Subcutaneous abdominal adipose tissue (tissue), 5 donors: ENCODE measurements around the gene SPPL2A.
A peak's percentile ranks its signal among the peaks of the same experiment; 100 is the strongest.
"Not testable (repeated sequence)": the region's sequence is repeated elsewhere in the genome, so short reads cannot be mapped to it uniquely, and the experiment has no call there.

Source experiments
- H3K27ac ChIP-seq: one replicate; pipeline ENCODE4 v1.7.0; 2013; ENCODE audit warnings: low read depth, mild to moderate bottlenecking, inconsistent platforms, low read length, moderate library complexity
- H3K27me3 ChIP-seq, 5 donors: one replicate each; pipeline ENCODE4 v1.7.0; 2013; ENCODE audit warnings: low read length in 5 of 5, inconsistent platforms in 1 of 5; ENCODE audit not compliant: control insufficient read depth in 5 of 5, insufficient read depth in 4 of 5
- H3K36me3 ChIP-seq, 5 donors: one replicate each; pipeline ENCODE4 v1.7.0; 2013; ENCODE audit warnings: low read length in 5 of 5; ENCODE audit not compliant: control insufficient read depth in 5 of 5, insufficient read depth in 5 of 5
- H3K4me1 ChIP-seq, 5 donors: one replicate each; pipeline ENCODE4 v1.7.0; 2013; ENCODE audit warnings: low read length in 5 of 5, mild to moderate bottlenecking in 3 of 5, moderate library complexity in 1 of 5; ENCODE audit not compliant: control insufficient read depth in 5 of 5, insufficient read depth in 5 of 5
- H3K4me3 ChIP-seq, 5 donors: one replicate each; pipeline ENCODE4 v1.7.0; 2013; ENCODE audit warnings: low read length in 5 of 5, low read depth in 1 of 5
- H3K9ac ChIP-seq, 5 donors: one replicate each; pipeline ENCODE4 v1.7.0; 2013; ENCODE audit warnings: low read length in 5 of 5, mild to moderate bottlenecking in 4 of 5, moderate library complexity in 3 of 5
- H3K9me3 ChIP-seq, 5 donors: one replicate each; pipeline ENCODE4 v1.7.0; 2013; ENCODE audit warnings: low read length in 5 of 5; ENCODE audit not compliant: control insufficient read depth in 5 of 5
- donor health status: healthy.
- donor health status: healthy.
- donor health status: healthy.
- donor health status: healthy.
- donor health status: healthy.

Gene SPPL2A

DNA sequence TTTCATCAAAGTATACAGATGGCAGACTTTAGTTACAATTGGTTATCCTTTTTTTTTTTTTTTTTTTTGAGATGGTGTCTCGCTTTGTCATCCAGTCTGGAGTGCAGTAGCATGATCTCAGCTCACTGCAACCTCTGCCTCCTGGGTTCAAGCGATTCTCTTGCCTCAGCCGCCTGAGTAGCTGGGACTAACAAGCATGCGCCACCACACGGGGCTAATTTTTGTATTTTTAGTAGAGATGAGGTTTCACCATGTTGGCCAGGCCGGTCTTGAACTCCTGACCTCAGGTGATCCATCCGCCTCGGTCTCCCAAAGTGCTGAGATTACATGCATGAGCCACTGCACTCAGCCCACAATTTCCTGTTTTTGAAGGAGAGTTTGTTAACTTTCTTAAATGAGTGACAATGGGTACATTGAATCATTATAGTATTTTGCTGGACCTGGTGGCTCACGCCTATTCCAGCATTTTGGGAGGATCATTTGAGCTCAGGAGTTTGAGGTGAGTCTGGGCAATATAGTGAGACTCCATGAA lies 70.8 kb downstream of the SPPL2A start:
- H3K4me3 ChIP-seq, H3K27me3 ChIP-seq, H3K4me1 ChIP-seq, H3K9me3 ChIP-seq, H3K36me3 ChIP-seq, H3K9ac ChIP-seq, H3K27ac ChIP-seq: not testable (repeated sequence)

DNA sequence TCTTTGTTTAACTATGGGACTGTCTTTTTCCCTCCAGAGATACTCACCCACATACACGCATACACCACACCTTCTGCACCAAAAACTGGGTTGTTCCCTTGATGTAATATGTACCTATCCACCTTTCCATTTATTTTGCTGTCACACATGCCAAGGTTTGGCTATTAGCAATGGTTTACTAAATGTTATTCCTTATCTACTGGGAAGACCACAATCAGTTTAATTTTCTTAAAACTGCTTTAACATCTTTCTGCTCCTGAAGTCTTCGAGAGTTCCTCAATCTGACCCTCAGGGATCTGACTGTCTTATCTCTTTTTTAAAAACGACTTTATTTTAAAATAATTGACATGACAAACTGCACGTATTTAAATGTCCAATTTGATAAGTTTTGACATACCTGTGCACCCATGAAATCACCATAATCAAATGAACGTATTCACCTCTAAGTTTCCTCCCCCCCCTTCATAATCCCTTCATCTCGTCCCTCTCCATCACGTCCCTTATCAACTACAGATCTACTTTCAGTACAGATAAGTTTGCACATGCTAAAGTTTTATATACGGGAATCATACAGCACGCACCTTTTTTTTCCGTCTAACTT lies 78.1 kb downstream of the SPPL2A start:
- Histone ChIP-seq H3K9ac (peak overlapping the region; percentile 88 to 99 (median 94)), H3K4me3 (peak overlapping the region; percentile 91 to 98 (median 96)), H3K27me3 (no peaks in the 10 kb centered on the region), H3K4me1 (peaks cover 2 to 42% (median 26%) of the 10 kb centered on the region in 5 donors), H3K36me3 (peaks cover 0 to 5% (median 0%) of the 10 kb centered on the region in 5 donors), H3K27ac (peak overlapping the region; percentile 99), H3K9me3 (no peaks in the 10 kb centered on the region)

DNA sequence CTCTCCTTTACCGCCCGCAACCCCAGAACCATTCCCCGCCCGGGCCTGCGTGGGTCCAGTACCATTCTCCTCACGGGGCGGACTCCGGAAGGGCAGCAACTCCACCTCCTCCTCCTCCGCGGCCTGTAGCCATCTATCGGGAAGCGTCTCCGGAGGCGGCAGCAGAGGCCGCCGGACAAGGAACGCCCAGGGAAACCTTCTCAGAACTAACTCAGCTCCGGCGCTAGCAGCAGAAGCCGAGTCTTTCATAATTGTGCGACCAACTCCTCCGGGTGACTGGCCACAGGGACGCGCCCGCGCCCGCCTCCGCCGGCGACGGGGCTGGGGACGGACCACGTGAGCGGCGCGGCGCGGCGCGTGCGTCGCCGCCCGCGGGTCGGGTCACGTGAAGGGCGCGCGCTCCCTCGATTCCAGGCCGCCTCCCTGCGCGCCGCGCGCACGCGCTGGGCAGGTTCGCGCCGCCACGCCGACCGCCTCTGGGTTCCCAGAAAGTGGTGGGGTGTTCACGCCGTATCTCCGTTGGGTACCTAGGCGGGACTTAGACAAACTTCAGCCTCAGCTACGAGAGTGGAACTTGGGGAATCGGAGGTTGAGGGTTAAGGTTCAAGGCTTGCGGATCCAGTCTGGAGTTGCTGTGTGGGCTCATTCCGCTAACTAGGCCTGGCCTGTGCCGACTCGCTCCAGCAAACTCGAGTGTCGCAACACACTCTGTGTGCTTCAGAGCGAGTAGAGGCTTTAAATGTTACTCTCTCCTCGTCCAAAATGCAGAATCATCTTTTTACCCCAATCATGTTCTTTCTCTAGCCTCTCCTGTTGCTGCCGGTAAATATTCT lies 78.8 kb downstream of the SPPL2A start, which contains the start of gene TRPM7:
TRPM7 (minus strand) TSS at position 329 of the 833 bp plus-strand sequence; CDS start at position 65, 264 bp downstream.
- peaks cover 0 to 5% (median 0%) of the 10 kb centered on the region in 5 donors for H3K36me3 ChIP-seq
- H3K27me3 ChIP-seq: no peaks in the 10 kb centered on the region
- H3K9me3 ChIP-seq: no peaks in the 10 kb centered on the region
- peak within 1 kb of the TSS; percentile 91 to 98 (median 96) for H3K4me3 ChIP-seq
- peak within 1 kb of the TSS; percentile 99 for H3K27ac ChIP-seq
- peak within 1 kb of the TSS; percentile 94 to 99 (median 96) for H3K9ac ChIP-seq
- H3K4me1 ChIP-seq: peaks cover 2 to 42% (median 26%) of the 10 kb centered on the region in 5 donors

DNA sequence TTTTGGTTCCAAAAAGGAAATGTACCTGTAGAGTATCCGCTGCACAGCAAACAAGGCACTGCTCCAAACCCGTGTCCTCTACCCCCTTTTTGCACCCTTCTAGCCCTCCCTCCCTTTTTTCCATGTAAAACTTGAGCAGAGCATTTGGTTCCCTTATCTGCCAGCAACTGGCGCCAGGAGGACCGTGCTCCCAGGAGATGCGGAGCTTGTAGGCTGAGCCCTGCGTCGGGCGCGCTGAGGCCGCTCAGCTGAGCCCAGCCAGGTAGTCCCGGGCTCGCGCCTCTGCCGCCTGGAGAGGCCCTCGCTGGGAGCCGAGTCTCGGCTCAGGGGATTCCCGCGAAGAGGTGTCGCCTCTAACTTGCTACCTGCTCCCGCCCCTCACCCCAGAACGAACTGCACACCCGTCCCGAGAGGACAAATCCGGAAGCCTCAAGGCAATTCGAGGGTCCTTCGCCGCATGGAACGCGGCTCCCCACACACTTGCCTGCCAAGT lies 79.5 kb downstream of the SPPL2A start:
- Histone ChIP-seq H3K27me3 (no peaks in the 10 kb centered on the region), H3K4me1 (peaks cover 2 to 48% (median 26%) of the 10 kb centered on the region in 5 donors), H3K36me3 (peaks cover 0 to 5% (median 0%) of the 10 kb centered on the region in 5 donors), H3K4me3 (peak overlapping the region; percentile 91 to 98 (median 94)), H3K9ac (peak overlapping the region; percentile 94 to 97 (median 96)), H3K9me3 (no peaks in the 10 kb centered on the region), H3K27ac (peak overlapping the region; percentile 99)

DNA sequence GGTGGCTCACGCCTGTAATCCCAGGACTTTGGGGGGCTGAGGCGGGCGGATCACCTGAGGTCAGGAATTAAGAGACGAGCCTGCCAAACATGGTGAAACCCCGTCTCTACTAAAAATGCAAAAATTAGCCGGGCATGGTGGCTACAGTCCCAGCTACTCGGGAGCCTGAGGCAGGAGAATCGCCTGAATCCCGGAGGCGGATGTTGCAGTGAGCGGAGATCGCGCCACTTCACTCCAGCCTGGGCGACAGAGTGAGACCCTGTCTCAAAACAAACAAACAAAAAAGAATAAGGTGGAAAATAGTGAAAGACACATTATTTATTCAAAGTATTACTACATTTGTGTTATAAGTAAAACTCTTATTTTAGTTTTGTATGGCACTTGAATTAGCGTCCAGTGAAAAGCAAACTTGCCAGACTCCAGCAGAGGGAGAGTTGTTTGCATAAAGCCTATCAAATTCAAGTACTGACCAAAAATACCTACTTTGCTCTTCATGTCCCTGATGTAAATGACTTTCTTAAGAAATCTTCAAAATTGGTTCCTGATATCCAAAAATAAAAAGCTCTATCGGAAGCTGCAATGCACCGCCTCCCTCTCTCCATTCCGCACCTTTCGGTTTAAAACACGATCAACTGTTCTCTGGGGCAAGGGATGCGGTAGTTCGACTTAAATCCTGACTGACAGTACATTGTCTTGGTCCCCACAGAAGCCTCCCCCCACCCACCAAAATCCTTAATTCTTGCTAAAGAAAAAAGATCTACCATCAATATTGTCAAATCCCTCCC lies 80.1 kb downstream of the SPPL2A start:
- peaks cover 2 to 51% (median 26%) of the 10 kb centered on the region in 5 donors for H3K4me1 ChIP-seq
- H3K27ac ChIP-seq: peak overlapping the region; percentile 99
- no peaks in the 10 kb centered on the region for H3K27me3 ChIP-seq
- peak overlapping the region; percentile 91 to 98 (median 94) for H3K4me3 ChIP-seq
- peaks cover 0 to 5% (median 0%) of the 10 kb centered on the region in 5 donors for H3K36me3 ChIP-seq
- no peaks in the 10 kb centered on the region for H3K9me3 ChIP-seq
- peak overlapping the region; percentile 94 to 97 (median 96) for H3K9ac ChIP-seq

DNA sequence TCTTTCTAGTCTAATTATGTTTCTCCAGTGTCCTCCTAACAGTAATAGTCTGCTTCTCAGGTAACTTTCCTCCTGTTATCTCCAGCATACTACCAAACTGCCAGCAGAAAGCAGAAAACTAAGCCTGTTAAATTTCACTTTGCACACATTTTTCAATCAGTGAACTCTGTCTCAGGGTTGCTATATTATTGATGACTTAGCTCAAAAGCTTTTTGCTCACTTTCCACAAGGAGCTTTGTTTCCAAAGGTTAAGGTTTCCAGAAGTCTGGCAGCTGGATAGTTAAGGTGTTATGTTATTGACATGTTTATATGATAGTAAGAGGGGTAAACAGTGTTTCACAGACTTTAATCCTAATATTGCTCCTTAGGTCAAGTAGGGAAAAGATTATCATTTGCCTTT lies 84.0 kb downstream of the SPPL2A start:
- no peak overlapping the region for H3K4me3 ChIP-seq
- peak overlapping the region in 1 of 5 donors; percentile 41 for H3K9ac ChIP-seq
- H3K36me3 ChIP-seq: peaks cover 0 to 5% (median 0%) of the 10 kb centered on the region in 5 donors
- no peak overlapping the region for H3K27ac ChIP-seq
- peaks cover 0 to 51% (median 20%) of the 10 kb centered on the region in 5 donors for H3K4me1 ChIP-seq
- no peaks in the 10 kb centered on the region for H3K9me3 ChIP-seq
- no peaks in the 10 kb centered on the region for H3K27me3 ChIP-seq

DNA sequence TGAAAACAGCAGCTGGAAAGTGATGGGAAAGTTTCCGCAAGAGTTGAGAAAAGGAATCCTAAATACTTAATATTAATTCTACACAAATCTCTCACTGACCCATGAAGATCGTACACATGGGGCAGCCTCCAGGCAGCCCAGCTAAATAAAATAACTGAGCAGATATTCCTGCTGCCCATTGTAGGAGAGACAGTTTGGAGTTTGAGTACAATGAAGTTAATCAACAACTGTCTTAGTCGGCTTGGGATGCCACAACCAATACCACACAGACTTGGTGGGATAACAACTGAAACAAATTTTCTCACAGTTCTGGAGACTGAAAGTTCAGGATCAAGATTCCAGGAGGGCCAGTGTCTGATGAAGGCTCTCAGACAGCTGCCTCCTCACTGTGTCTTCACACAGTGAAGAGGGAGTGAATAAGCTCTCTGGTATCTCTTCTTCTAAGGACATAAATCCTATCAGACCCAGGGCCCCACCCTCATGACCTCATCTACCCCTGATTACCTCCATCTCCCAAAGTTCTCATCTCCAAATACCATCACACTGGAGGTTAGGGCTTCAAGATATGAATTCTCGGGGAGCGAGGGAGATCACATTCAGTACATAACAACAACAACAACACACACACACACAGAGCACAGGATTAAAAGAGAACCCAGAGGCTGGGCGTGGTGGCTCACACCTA lies 88.6 kb downstream of the SPPL2A start:
- H3K27me3 ChIP-seq: no peaks in the 10 kb centered on the region
- no peak overlapping the region for H3K4me3 ChIP-seq
- peaks cover 0 to 4% (median 2%) of the 10 kb centered on the region in 5 donors for H3K36me3 ChIP-seq
- peaks cover 0 to 20% (median 7%) of the 10 kb centered on the region in 5 donors for H3K4me1 ChIP-seq
- peak overlapping the region; percentile 65 for H3K27ac ChIP-seq
- H3K9me3 ChIP-seq: no peaks in the 10 kb centered on the region
- H3K9ac ChIP-seq: peak overlapping the region in 2 of 5 donors; percentile 12 to 48

DNA sequence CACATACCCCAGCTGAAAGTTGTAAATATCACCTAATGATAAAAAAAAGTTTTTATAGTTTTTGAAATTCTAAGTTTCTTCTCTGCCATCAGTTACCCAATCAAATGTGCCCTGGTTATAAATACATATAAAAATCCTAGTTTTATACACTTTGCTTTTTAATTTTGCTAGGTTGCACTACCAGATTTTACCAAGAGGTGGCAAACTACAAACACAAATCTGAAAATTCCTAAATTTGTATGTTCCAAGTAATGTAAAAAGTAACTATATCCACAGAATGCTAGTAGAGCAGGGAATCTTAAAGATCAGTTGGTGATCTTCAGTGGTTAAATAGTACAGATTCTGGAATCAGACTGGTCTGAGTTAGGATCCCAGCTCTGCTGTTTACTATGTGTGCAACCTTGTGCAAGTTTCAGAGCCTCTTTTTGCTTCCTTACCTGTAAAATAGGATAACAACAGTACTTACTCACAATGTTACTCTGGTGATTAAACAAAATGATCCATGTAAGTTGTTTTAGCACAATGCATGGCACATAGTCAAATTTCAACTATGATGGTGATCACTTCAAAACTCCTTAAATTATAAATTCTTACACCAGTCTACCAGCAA lies 89.9 kb downstream of the SPPL2A start:
- H3K4me1 ChIP-seq: peaks cover 0 to 13% (median 7%) of the 10 kb centered on the region in 5 donors
- H3K9ac ChIP-seq: no peak overlapping the region
- H3K27me3 ChIP-seq: no peaks in the 10 kb centered on the region
- no peak overlapping the region for H3K27ac ChIP-seq
- peaks cover 0 to 4% (median 4%) of the 10 kb centered on the region in 5 donors for H3K36me3 ChIP-seq
- no peak overlapping the region for H3K4me3 ChIP-seq
- no peaks in the 10 kb centered on the region for H3K9me3 ChIP-seq

DNA sequence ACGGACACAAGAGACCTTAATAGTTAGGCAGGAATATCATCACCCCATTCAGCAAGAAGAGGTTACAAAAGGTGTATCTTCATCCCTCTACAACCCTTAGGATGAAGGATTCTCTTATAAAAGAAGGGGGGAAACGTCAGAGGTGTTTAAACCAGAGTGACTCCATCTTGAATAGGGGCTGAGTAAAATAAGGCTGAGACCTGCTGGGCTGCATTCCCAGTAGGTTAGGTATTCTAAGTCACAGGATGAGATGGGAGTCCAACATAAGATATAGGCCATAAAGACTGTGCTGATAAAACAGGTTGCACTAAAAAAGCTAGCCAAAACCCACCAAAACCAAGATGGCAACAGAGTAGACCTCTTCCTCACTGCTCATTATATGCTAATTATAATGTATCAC lies 95.4 kb downstream of the SPPL2A start:
- no peaks in the 10 kb centered on the region for H3K9me3 ChIP-seq
- no peak overlapping the region for H3K27ac ChIP-seq
- H3K4me3 ChIP-seq: no peak overlapping the region

More for the DNA sequence above, 95.4 kb downstream of the SPPL2A start:
- H3K9ac ChIP-seq: no peak overlapping the region
- peaks cover 0 to 6% (median 2%) of the 10 kb centered on the region in 5 donors for H3K36me3 ChIP-seq
- H3K27me3 ChIP-seq: no peaks in the 10 kb centered on the region
- no peaks in the 10 kb centered on the region for H3K4me1 ChIP-seq
